ENCODE measurements around the gene F8. TPM values are rescaled to one million over a fixed set of nuclear protein-coding genes. Genes with fewer than 3 reads are reported as not detected.

Gene F8
- total and polyA plus RNA-seq, 9 of the 15 experiments (the other 6 are each of a cell fraction or from before 2014, with no cell fraction given): 0.41 to 3.8 (median 0.91) TPM

DNA sequence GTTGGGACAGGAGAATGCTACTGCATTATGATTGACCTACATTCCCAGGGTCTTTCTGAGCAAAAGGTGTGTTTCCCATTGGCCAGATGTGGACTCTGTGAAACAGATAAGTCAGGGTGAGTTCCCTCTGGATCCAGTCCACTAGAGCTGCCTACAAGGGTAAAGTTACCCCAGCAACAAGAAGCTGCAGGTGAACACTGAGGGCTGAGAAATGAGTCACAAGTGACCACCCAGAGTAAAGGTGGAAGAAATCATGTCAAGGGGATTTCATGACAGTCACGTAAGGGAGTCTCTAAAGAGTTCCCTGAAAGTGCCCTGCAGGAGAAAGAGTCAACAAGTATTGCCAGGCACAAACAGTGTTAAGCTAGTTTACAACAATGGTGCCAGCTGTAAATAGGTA lies 120.1 kb downstream of the F8 start:
- ATAC-seq: no peak
- Histone ChIP-seq H3K9ac (ENCODE audit: insufficient read depth in 1 of 2, low read depth in 2 of 2, low read length in 2 of 2) (no peak overlapping the region), H3K27ac (ENCODE audit: extremely low read depth, low read depth, low read length) (no peak overlapping the region), H3K4me2 (ENCODE audit: insufficient read depth, low read length) (no peak overlapping the region), H3K4me1 (replicated peaks in 1 of 2; ENCODE audit: control insufficient read depth in 2 of 2, insufficient read depth in 2 of 2, low read length in 2 of 2) (no peaks in the 10 kb centered on the region), H3K27me3 (ENCODE audit: control insufficient read depth in 2 of 2, insufficient read depth in 2 of 2, low read length in 2 of 2) (0 out of 5 replicates have a peak, but pooled peaks cover 0 to 2% of the 10 kb centered on the region in 2 experiments), H3K79me2 (ENCODE audit: control insufficient read depth, insufficient read depth, low read length) (no peaks in the 10 kb centered on the region), H2AFZ (ENCODE audit: low read depth, low read length) (no peak overlapping the region), H3K9me3 (replicated peaks; ENCODE audit: control insufficient read depth, insufficient read depth, low read depth, low read length) (no peaks in the 10 kb centered on the region), H3K4me3 (no peak overlapping the region), H3K9me1 (ENCODE audit: control insufficient read depth, insufficient read depth, low read length) (no peaks in the 10 kb centered on the region), H4K20me1 (replicated peaks; ENCODE audit: control insufficient read depth, insufficient read depth, low read length) (no peaks in the 10 kb centered on the region), H3K36me3 (ENCODE audit: control insufficient read depth, insufficient read depth, low read length) (no peaks in the 10 kb centered on the region)
- POLR2A ChIA-PET: no interaction called here
- 7% methylated on average over 1 of the region's 1 CpG for WGBS (ENCODE audit: insufficient coverage, low coverage, missing lambda C conversion rate)
- no TSS peak for BruUV-seq (replicated peaks)
- in situ Hi-C loops (cut with MboI): no loop called here
- CTCF ChIA-PET (ENCODE audit: low intra/inter-chr PET ratio): no interaction called here
- no peak for DNase-seq (ENCODE audit: extremely low read depth in 1 of 4, low spot score in 3 of 4)
- no peak for FAIRE-seq
- intact Hi-C loops (cut with micrococcal nuclease): no loop called here
- TF ChIP-seq ZNF347 (CRISPR knock-in tag; IDR thresholded peaks at IDR 0.05; ENCODE audit: low read depth) (no peak), ZBTB7A (IDR thresholded peaks at IDR 0.05; ENCODE audit: borderline replicate concordance, control insufficient read depth, low read depth, low read length) (no peak), ZNF121 (CRISPR knock-in tag; conservative IDR thresholded peaks at IDR 0.05) (no peak), MAFG (tag; conservative IDR thresholded peaks at IDR 0.05) (no peak), PHB2 (IDR thresholded peaks at IDR 0.05; ENCODE audit: low read depth) (no peak), CHCHD3 (CRISPR knock-in tag; IDR thresholded peaks at IDR 0.05) (no peak)
- TF ChIP-seq, protein P1, sequence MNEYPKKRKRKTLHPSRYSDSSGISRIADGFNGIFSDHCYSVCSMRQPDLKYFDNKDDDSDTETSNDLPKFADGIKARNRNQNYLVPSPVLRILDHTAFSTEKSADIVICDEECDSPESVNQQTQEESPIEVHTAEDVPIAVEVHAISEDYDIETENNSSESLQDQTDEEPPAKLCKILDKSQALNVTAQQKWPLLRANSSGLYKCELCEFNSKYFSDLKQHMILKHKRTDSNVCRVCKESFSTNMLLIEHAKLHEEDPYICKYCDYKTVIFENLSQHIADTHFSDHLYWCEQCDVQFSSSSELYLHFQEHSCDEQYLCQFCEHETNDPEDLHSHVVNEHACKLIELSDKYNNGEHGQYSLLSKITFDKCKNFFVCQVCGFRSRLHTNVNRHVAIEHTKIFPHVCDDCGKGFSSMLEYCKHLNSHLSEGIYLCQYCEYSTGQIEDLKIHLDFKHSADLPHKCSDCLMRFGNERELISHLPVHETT (CRISPR knock-in tag; conservative IDR thresholded peaks at IDR 0.05 in 1 of 2, IDR thresholded peaks at IDR 0.05 in 1 of 2): no peak
- TF ChIP-seq, protein P2, sequence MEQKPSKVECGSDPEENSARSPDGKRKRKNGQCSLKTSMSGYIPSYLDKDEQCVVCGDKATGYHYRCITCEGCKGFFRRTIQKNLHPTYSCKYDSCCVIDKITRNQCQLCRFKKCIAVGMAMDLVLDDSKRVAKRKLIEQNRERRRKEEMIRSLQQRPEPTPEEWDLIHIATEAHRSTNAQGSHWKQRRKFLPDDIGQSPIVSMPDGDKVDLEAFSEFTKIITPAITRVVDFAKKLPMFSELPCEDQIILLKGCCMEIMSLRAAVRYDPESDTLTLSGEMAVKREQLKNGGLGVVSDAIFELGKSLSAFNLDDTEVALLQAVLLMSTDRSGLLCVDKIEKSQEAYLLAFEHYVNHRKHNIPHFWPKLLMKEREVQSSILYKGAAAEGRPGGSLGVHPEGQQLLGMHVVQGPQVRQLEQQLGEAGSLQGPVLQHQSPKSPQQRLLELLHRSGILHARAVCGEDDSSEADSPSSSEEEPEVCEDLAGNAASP (IDR thresholded peaks at IDR 0.05): no peak
- TF ChIP-seq, protein P3, sequence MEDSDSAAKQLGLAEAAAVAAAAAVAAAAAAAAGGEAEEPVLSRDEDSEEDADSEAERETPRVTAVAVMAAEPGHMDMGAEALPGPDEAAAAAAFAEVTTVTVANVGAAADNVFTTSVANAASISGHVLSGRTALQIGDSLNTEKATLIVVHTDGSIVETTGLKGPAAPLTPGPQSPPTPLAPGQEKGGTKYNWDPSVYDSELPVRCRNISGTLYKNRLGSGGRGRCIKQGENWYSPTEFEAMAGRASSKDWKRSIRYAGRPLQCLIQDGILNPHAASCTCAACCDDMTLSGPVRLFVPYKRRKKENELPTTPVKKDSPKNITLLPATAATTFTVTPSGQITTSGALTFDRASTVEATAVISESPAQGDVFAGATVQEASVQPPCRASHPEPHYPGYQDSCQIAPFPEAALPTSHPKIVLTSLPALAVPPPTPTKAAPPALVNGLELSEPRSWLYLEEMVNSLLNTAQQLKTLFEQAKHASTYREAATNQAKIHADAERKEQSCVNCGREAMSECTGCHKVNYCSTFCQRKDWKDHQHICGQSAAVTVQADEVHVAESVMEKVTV (CRISPR knock-in tag; IDR thresholded peaks at IDR 0.05): no peak
- TF ChIP-seq, protein P4, sequence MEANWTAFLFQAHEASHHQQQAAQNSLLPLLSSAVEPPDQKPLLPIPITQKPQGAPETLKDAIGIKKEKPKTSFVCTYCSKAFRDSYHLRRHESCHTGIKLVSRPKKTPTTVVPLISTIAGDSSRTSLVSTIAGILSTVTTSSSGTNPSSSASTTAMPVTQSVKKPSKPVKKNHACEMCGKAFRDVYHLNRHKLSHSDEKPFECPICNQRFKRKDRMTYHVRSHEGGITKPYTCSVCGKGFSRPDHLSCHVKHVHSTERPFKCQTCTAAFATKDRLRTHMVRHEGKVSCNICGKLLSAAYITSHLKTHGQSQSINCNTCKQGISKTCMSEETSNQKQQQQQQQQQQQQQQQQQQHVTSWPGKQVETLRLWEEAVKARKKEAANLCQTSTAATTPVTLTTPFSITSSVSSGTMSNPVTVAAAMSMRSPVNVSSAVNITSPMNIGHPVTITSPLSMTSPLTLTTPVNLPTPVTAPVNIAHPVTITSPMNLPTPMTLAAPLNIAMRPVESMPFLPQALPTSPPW (CRISPR knock-in tag; IDR thresholded peaks at IDR 0.05): no peak
- TF ChIP-seq, protein P5, sequence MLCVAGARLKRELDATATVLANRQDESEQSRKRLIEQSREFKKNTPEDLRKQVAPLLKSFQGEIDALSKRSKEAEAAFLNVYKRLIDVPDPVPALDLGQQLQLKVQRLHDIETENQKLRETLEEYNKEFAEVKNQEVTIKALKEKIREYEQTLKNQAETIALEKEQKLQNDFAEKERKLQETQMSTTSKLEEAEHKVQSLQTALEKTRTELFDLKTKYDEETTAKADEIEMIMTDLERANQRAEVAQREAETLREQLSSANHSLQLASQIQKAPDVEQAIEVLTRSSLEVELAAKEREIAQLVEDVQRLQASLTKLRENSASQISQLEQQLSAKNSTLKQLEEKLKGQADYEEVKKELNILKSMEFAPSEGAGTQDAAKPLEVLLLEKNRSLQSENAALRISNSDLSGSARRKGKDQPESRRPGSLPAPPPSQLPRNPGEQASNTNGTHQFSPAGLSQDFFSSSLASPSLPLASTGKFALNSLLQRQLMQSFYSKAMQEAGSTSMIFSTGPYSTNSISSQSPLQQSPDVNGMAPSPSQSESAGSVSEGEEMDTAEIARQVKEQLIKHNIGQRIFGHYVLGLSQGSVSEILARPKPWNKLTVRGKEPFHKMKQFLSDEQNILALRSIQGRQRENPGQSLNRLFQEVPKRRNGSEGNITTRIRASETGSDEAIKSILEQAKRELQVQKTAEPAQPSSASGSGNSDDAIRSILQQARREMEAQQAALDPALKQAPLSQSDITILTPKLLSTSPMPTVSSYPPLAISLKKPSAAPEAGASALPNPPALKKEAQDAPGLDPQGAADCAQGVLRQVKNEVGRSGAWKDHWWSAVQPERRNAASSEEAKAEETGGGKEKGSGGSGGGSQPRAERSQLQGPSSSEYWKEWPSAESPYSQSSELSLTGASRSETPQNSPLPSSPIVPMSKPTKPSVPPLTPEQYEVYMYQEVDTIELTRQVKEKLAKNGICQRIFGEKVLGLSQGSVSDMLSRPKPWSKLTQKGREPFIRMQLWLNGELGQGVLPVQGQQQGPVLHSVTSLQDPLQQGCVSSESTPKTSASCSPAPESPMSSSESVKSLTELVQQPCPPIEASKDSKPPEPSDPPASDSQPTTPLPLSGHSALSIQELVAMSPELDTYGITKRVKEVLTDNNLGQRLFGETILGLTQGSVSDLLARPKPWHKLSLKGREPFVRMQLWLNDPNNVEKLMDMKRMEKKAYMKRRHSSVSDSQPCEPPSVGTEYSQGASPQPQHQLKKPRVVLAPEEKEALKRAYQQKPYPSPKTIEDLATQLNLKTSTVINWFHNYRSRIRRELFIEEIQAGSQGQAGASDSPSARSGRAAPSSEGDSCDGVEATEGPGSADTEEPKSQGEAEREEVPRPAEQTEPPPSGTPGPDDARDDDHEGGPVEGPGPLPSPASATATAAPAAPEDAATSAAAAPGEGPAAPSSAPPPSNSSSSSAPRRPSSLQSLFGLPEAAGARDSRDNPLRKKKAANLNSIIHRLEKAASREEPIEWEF (CRISPR knock-in tag; IDR thresholded peaks at IDR 0.05): no peak

Measured in K562 (cell line).